KMS-11 (cell line): ENCODE results near the gene LRIG2.
"Not testable (repeated sequence)": the region's sequence is repeated elsewhere in the genome, so short reads cannot be mapped to it uniquely, and the experiment has no call there.

Source experiments
- H2AFZ ChIP-seq: fragments of 200-600 bp; sonication (generic); 2 replicates; pipeline ENCODE4 v1.6.1; 2016; ENCODE audit warnings: antibody characterized with exemption, mixed run types, low read depth
- H3K27ac ChIP-seq: fragments of 200-600 bp; sonication (generic); 2 replicates; pipeline ENCODE4 v1.6.1; 2016; ENCODE audit warnings: mild to moderate bottlenecking, mixed run types
- H3K27me3 ChIP-seq: fragments of 200-600 bp; sonication (generic); 2 replicates; pipeline ENCODE4 v1.6.1; 2017; ENCODE audit warnings: mild to moderate bottlenecking, low read depth, mixed run types, moderate library complexity; ENCODE audit not compliant: insufficient read depth
- H3K36me3 ChIP-seq: fragments of 200-600 bp; sonication (generic); 2 replicates; pipeline ENCODE4 v1.6.1; 2017; ENCODE audit warnings: mild to moderate bottlenecking, mixed run types; ENCODE audit not compliant: insufficient read depth
- H3K4me1 ChIP-seq: fragments of 200-600 bp; sonication (generic); 2 replicates; pipeline ENCODE4 v1.6.1; 2016; ENCODE audit warnings: mild to moderate bottlenecking, low read depth, mixed run types; ENCODE audit not compliant: poor library complexity, severe bottlenecking
- H3K4me2 ChIP-seq: fragments of 200-600 bp; sonication (generic); 2 replicates; pipeline ENCODE4 v1.7.0; 2016; ENCODE audit warnings: mild to moderate bottlenecking, mixed run types
- H3K4me3 ChIP-seq: fragments of 200-600 bp; sonication (generic); IDR thresholded peaks from 2 replicates; pipeline ENCODE4 v1.6.1; 2017; ENCODE audit warnings: low read depth, low read length, mixed read lengths; ENCODE audit not compliant: insufficient read depth
- H3K79me2 ChIP-seq: fragments of 200-600 bp; sonication (generic); 2 replicates; pipeline ENCODE4 v1.6.1; 2016; ENCODE audit warnings: low read depth, mixed run types; ENCODE audit not compliant: insufficient read depth
- H3K9ac ChIP-seq: fragments of 200-600 bp; sonication (generic); 2 replicates; pipeline ENCODE4 v1.6.1; 2016; ENCODE audit warnings: mild to moderate bottlenecking, mixed run types
- H4K20me1 ChIP-seq: fragments of 200-600 bp; sonication (generic); 2 replicates; pipeline ENCODE4 v1.6.1; 2016; ENCODE audit warnings: mild to moderate bottlenecking, mixed run types; ENCODE audit not compliant: insufficient read depth
- TF ChIP-seq, protein P1 (sequence below): fragments of 200-600 bp; sonication (generic); conservative IDR thresholded peaks from 2 replicates; pipeline ENCODE4 v1.6.1; 2017; ENCODE audit warnings: low read depth, mild to moderate bottlenecking, antibody characterized with exemption, low read length, moderate library complexity, mixed read lengths

LRIG2 gene

DNA sequence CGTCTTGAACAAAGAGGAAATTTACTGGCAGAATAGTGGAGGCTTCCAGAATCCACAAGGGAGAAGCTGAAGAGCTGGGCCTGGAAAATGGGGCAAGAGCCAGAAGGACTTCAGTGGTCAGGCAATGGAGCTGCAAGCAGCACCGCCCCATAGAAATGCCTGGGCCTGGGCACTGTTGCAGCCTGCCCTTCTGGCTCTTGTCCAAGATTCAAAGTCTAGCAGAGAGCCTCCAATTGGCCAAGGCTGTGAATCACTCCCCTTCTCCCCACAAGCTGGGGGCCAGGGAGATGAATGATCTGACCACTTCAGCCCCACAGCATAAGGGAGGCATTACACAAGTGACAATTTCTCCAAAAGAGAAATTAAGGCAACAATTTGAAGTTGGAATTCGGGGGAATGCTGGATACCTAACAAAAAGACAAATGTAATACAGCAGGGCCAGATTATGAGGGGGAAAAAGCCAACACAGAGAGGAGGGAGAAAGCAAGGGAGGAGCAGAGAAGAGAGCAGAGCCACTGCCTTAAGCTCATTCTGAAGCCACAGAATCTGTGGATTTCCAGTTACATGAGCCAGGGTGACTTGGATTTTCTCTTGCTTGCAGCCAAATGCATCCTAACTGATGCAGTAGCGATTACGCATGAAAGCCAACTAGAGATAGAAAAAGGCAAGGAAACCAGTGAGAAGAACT, 80.3 kb downstream of the LRIG2 start:
- no peak overlapping the region for H3K4me2 ChIP-seq
- TF ChIP-seq, protein P1, sequence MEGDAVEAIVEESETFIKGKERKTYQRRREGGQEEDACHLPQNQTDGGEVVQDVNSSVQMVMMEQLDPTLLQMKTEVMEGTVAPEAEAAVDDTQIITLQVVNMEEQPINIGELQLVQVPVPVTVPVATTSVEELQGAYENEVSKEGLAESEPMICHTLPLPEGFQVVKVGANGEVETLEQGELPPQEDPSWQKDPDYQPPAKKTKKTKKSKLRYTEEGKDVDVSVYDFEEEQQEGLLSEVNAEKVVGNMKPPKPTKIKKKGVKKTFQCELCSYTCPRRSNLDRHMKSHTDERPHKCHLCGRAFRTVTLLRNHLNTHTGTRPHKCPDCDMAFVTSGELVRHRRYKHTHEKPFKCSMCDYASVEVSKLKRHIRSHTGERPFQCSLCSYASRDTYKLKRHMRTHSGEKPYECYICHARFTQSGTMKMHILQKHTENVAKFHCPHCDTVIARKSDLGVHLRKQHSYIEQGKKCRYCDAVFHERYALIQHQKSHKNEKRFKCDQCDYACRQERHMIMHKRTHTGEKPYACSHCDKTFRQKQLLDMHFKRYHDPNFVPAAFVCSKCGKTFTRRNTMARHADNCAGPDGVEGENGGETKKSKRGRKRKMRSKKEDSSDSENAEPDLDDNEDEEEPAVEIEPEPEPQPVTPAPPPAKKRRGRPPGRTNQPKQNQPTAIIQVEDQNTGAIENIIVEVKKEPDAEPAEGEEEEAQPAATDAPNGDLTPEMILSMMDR: no peak
- no peak overlapping the region for H3K4me3 ChIP-seq
- no peaks in the 10 kb centered on the region for H3K36me3 ChIP-seq
- no peak overlapping the region for H3K9ac ChIP-seq
- no peak overlapping the region for H2AFZ ChIP-seq
- no peaks in the 10 kb centered on the region for H3K79me2 ChIP-seq
- no peak overlapping the region for H3K27ac ChIP-seq
- H3K27me3 ChIP-seq: no peaks in the 10 kb centered on the region
- no peaks in the 10 kb centered on the region for H4K20me1 ChIP-seq
- peaks cover 28% of the 10 kb centered on the region for H3K4me1 ChIP-seq

- no peaks in the 10 kb centered on the region for H3K79me2 ChIP-seq
- no peak overlapping the region for H2AFZ ChIP-seq
- H3K36me3 ChIP-seq: no peaks in the 10 kb centered on the region
- no peak overlapping the region for H3K4me2 ChIP-seq
- H3K4me3 ChIP-seq: no peak overlapping the region
- H4K20me1 ChIP-seq: no peaks in the 10 kb centered on the region
- no peak overlapping the region for H3K27ac ChIP-seq
- TF ChIP-seq, protein P1: no peak
- H3K27me3 ChIP-seq: no peaks in the 10 kb centered on the region
- peaks cover 5% of the 10 kb centered on the region for H3K4me1 ChIP-seq
- no peak overlapping the region for H3K9ac ChIP-seq
Measured at GRCh38 chr1:113156368-113156767, 83.4 kb downstream of the LRIG2 start.

DNA sequence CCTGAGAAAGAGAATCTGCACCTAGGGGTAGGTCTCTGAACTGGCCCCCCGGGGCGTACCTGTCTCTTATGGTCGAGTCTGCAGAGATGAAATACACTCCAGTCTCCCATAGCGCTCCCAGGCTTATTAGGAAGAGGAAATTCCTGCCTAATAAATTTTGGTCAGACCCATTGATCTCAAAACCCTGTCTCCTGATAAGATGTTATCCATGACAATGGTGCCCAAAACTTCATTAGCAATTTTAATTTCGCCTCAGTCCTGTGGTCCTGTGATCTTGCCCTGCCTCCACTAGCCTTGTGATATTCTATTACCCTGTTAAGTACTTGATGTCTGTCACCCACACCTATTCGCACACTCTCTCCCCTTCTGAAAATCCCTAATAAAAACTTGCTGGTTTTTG, 85.7 kb downstream of the LRIG2 start:
- not testable (repeated sequence) for H3K79me2 ChIP-seq, H3K4me1 ChIP-seq, H3K9ac ChIP-seq, H3K27ac ChIP-seq, H2AFZ ChIP-seq, H4K20me1 ChIP-seq, H3K27me3 ChIP-seq, H3K36me3 ChIP-seq, H3K4me2 ChIP-seq, H3K4me3 ChIP-seq

GRCh38 chr1:113166473-113166872, 93.5 kb downstream of the LRIG2 start:
- Histone ChIP-seq H2AFZ (no peak overlapping the region), H3K4me3 (no peak overlapping the region), H3K27me3 (no peaks in the 10 kb centered on the region), H3K27ac (no peak overlapping the region), H3K79me2 (no peaks in the 10 kb centered on the region), H4K20me1 (no peaks in the 10 kb centered on the region), H3K9ac (no peak overlapping the region), H3K4me1 (no peaks in the 10 kb centered on the region), H3K4me2 (no peak overlapping the region), H3K36me3 (no peaks in the 10 kb centered on the region)
- TF ChIP-seq, protein P1: no peak

GRCh38 chr1:113168946-113169345, 95.9 kb downstream of the LRIG2 start:
- Histone ChIP-seq H3K27ac (no peak overlapping the region), H3K27me3 (no peaks in the 10 kb centered on the region), H3K79me2 (no peaks in the 10 kb centered on the region), H3K36me3 (no peaks in the 10 kb centered on the region), H3K4me3 (no peak overlapping the region), H4K20me1 (no peaks in the 10 kb centered on the region), H3K4me1 (no peaks in the 10 kb centered on the region), H3K9ac (no peak overlapping the region), H3K4me2 (no peak overlapping the region), H2AFZ (no peak overlapping the region)
- TF ChIP-seq, protein P1: no peak
